ENCODE measurements around the gene TRIM16. TPM values are rescaled to one million over a fixed set of nuclear protein-coding genes. Genes with fewer than 3 reads are reported as not detected.
"Not testable (repeated sequence)": the region's sequence is repeated elsewhere in the genome, so short reads cannot be mapped to it uniquely, and the experiment has no call there.

The TRIM16 gene
- total and polyA plus RNA-seq, 4 donors: 8.1 to 20.3 (median 13.0) TPM

GRCh38 chr17:15699937-15700336 lies 15.8 kb upstream of the TRIM16 start:
- H3K9me3 ChIP-seq (ENCODE audit: control insufficient read depth, low read length); intact Hi-C loops (cut with DNase I); H3K27ac ChIP-seq (ENCODE audit: low read depth in 1 of 2, low read length in 2 of 2); DNase-seq; H3K36me3 ChIP-seq (ENCODE audit: control insufficient read depth in 1 of 2, insufficient read depth in 2 of 2, low read length in 1 of 2); H3K27me3 ChIP-seq (ENCODE audit: control insufficient read depth in 1 of 2, insufficient read depth in 2 of 2, low read length in 1 of 2); H3K4me1 ChIP-seq (ENCODE audit: control insufficient read depth in 1 of 2, insufficient read depth in 2 of 2, low read length in 2 of 2): not testable (repeated sequence)
- WGBS, 2 donors: 0% methylated on average over 13 of the region's 21 CpGs; no CpG with 5 or more reads in 1 of the 2 donors
- ATAC-seq (ENCODE audit: low FRiP score): peak; percentile 55
- H3K4me3 ChIP-seq (ENCODE audit: low read length in 2 of 2): peak overlapping the region; percentile 20 to 64

- H3K9me3 ChIP-seq (ENCODE audit: control insufficient read depth, low read length); H3K27ac ChIP-seq (ENCODE audit: low read depth in 1 of 2, low read length in 2 of 2); H3K4me1 ChIP-seq (ENCODE audit: control insufficient read depth in 1 of 2, insufficient read depth in 2 of 2, low read length in 2 of 2); H3K27me3 ChIP-seq (ENCODE audit: control insufficient read depth in 1 of 2, insufficient read depth in 2 of 2, low read length in 1 of 2); H3K36me3 ChIP-seq (ENCODE audit: control insufficient read depth in 1 of 2, insufficient read depth in 2 of 2, low read length in 1 of 2); intact Hi-C loops (cut with DNase I): not testable (repeated sequence)
- peak; percentile 100 for ATAC-seq (ENCODE audit: low FRiP score)
- peak within 1 kb of the TSS; percentile 20 to 64 for H3K4me3 ChIP-seq (ENCODE audit: low read length in 2 of 2)
- peak; percentile 98 to 99 for DNase-seq
- WGBS, 2 donors: 1% methylated on average over 44 of the region's 44 CpGs
Measured at GRCh38 chr17:15699413-15699924, 15.4 kb upstream of the TRIM16 start, which contains the start of gene ZNF286A. TSS of gene ZNF286A (plus strand) at chr17:15699752. CDS start at chr17:15700330, 578 bp downstream.

GRCh38 chr17:15698967-15699366 lies 14.9 kb upstream of the TRIM16 start:
- WGBS, 2 donors: 18 to 50% methylated on average over 1 of the region's 3 CpGs
- H3K36me3 ChIP-seq (ENCODE audit: control insufficient read depth in 1 of 2, insufficient read depth in 2 of 2, low read length in 1 of 2); H3K27me3 ChIP-seq (ENCODE audit: control insufficient read depth in 1 of 2, insufficient read depth in 2 of 2, low read length in 1 of 2); ATAC-seq (ENCODE audit: low FRiP score); intact Hi-C loops (cut with DNase I); H3K27ac ChIP-seq (ENCODE audit: low read depth in 1 of 2, low read length in 2 of 2); H3K4me1 ChIP-seq (ENCODE audit: control insufficient read depth in 1 of 2, insufficient read depth in 2 of 2, low read length in 2 of 2); H3K9me3 ChIP-seq (ENCODE audit: control insufficient read depth, low read length); DNase-seq: not testable (repeated sequence)
- H3K4me3 ChIP-seq (ENCODE audit: low read length in 2 of 2): peak overlapping the region in 1 of 2 donors; percentile 64

DNA sequence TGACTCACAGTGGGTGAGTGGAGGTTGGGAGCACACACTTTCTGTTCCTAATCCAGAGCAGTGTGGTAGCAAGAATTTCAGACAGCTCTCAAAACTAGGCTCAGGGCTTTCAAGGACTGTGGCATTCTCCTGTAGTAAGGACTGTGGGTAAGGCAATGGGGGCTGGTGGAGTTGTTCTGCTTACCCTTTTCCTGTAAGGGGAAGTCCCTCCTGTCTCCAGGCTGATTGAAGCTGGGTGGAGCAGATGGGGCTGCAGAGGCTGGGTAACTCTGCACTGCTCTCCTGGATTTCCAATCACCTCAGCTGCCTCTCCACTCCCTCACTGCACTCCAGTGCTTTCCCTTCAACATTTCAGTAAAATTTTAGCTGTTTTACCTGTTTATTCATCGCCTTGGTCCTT lies 3.4 kb upstream of the TRIM16 start:
- H3K36me3 ChIP-seq (ENCODE audit: control insufficient read depth in 1 of 2, insufficient read depth in 2 of 2, low read length in 1 of 2); intact Hi-C loops (cut with DNase I); DNase-seq; H3K27me3 ChIP-seq (ENCODE audit: control insufficient read depth in 1 of 2, insufficient read depth in 2 of 2, low read length in 1 of 2); H3K4me3 ChIP-seq (ENCODE audit: low read length in 2 of 2); ATAC-seq (ENCODE audit: low FRiP score); H3K27ac ChIP-seq (ENCODE audit: low read depth in 1 of 2, low read length in 2 of 2); H3K9me3 ChIP-seq (ENCODE audit: control insufficient read depth, low read length); H3K4me1 ChIP-seq (ENCODE audit: control insufficient read depth in 1 of 2, insufficient read depth in 2 of 2, low read length in 2 of 2): not testable (repeated sequence)
- 92 to 100% methylated on average over 1 of the region's 1 CpG for WGBS, 2 donors

DNA sequence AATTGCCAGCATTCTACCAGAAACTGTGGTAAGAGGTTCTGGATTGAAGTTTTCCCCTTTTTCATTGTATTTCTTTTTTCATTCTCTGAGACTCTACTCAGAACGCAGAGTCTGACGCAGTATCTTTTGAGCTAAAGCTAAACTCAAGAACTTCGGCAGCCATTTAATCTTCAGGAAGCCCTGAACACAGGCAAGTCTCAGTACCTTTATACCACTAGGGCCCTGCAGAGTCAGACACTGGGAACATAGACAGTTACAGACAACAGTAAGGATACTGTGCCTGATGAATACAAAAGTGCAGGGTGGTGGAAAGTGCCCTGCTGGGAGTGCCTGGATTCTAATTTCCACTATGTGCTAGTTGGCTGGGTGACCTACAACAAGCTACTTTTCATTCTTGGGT lies 976 bp downstream of the TRIM16 start:
- intact Hi-C loops (cut with DNase I); H3K4me3 ChIP-seq (ENCODE audit: low read length in 2 of 2); DNase-seq; H3K4me1 ChIP-seq (ENCODE audit: control insufficient read depth in 1 of 2, insufficient read depth in 2 of 2, low read length in 2 of 2); H3K36me3 ChIP-seq (ENCODE audit: control insufficient read depth in 1 of 2, insufficient read depth in 2 of 2, low read length in 1 of 2); H3K27ac ChIP-seq (ENCODE audit: low read depth in 1 of 2, low read length in 2 of 2); H3K27me3 ChIP-seq (ENCODE audit: control insufficient read depth in 1 of 2, insufficient read depth in 2 of 2, low read length in 1 of 2); ATAC-seq (ENCODE audit: low FRiP score); H3K9me3 ChIP-seq (ENCODE audit: control insufficient read depth, low read length): not testable (repeated sequence)
- 94 to 96% methylated on average over 3 of the region's 3 CpGs for WGBS, 2 donors

GRCh38 chr17:15675991-15676390 lies 8.1 kb downstream of the TRIM16 start:
- H3K27me3 ChIP-seq (ENCODE audit: control insufficient read depth in 1 of 2, insufficient read depth in 2 of 2, low read length in 1 of 2): not testable (repeated sequence)

DNA sequence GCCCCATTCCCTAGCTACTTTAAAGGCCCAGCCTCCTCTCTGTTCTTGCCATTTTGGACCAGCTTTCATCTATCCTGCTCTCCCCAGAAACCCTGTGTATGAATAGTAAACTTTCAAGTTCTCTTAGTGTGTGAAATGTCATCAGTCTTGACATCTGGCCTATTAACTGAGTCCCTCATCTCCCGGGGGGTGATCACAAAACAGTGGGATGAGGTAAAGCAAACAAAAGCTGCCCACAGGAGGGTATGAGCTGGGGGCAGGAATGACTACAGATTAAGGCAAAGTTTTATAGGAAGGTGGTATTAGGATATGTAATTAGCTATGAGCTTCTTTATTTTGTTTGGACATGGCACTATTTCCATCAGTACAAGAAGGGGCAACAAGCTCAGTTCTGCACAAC lies 9.5 kb downstream of the TRIM16 start:
- DNase-seq; H3K27ac ChIP-seq (ENCODE audit: low read depth in 1 of 2, low read length in 2 of 2); intact Hi-C loops (cut with DNase I); H3K36me3 ChIP-seq (ENCODE audit: control insufficient read depth in 1 of 2, insufficient read depth in 2 of 2, low read length in 1 of 2); ATAC-seq (ENCODE audit: low FRiP score); H3K4me1 ChIP-seq (ENCODE audit: control insufficient read depth in 1 of 2, insufficient read depth in 2 of 2, low read length in 2 of 2); H3K9me3 ChIP-seq (ENCODE audit: control insufficient read depth, low read length); H3K27me3 ChIP-seq (ENCODE audit: control insufficient read depth in 1 of 2, insufficient read depth in 2 of 2, low read length in 1 of 2); H3K4me3 ChIP-seq (ENCODE audit: low read length in 2 of 2): not testable (repeated sequence)
- 75 to 82% methylated on average over 1 of the region's 1 CpG for WGBS, 2 donors

More at GRCh38 chr17:15675991-15676390, 8.1 kb downstream of the TRIM16 start:
- H3K36me3 ChIP-seq (ENCODE audit: control insufficient read depth in 1 of 2, insufficient read depth in 2 of 2, low read length in 1 of 2); intact Hi-C loops (cut with DNase I); H3K4me1 ChIP-seq (ENCODE audit: control insufficient read depth in 1 of 2, insufficient read depth in 2 of 2, low read length in 2 of 2); H3K27ac ChIP-seq (ENCODE audit: low read depth in 1 of 2, low read length in 2 of 2); DNase-seq; H3K9me3 ChIP-seq (ENCODE audit: control insufficient read depth, low read length); ATAC-seq (ENCODE audit: low FRiP score); H3K4me3 ChIP-seq (ENCODE audit: low read length in 2 of 2): not testable (repeated sequence)
- WGBS, 2 donors: 85 to 86% methylated on average over 6 of the region's 6 CpGs

DNA sequence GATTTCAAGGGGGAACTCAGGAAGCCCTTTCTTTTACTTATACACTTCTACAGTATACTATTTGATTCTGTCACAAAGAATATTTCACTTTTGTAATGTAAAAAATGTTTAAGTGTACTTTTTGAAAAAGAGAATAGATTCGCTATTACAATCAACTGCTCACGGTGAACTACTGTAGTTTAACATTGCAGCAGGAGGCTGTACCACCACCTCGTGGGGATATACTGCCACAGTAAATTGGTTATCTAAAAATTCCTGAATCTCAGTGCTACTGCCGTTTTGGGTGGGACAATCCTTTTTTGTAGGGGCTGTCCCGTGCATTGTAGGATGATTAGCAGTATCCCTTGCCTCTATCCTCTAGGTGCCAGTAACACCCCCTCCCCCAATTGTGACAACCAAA lies 14.6 kb downstream of the TRIM16 start:
- intact Hi-C loops (cut with DNase I); ATAC-seq (ENCODE audit: low FRiP score): not testable (repeated sequence)

GRCh38 chr17:15663691-15664090 lies 20.4 kb downstream of the TRIM16 start:
- ATAC-seq (ENCODE audit: low FRiP score): no peak
- WGBS, 2 donors: 96% methylated on average over 5 of the region's 5 CpGs
- no peak overlapping the region for H3K4me3 ChIP-seq (ENCODE audit: low read length in 2 of 2)

More for the DNA sequence above, 14.6 kb downstream of the TRIM16 start:
- H3K27me3 ChIP-seq (ENCODE audit: control insufficient read depth in 1 of 2, insufficient read depth in 2 of 2, low read length in 1 of 2); DNase-seq; H3K36me3 ChIP-seq (ENCODE audit: control insufficient read depth in 1 of 2, insufficient read depth in 2 of 2, low read length in 1 of 2); H3K4me3 ChIP-seq (ENCODE audit: low read length in 2 of 2); H3K9me3 ChIP-seq (ENCODE audit: control insufficient read depth, low read length); H3K27ac ChIP-seq (ENCODE audit: low read depth in 1 of 2, low read length in 2 of 2); H3K4me1 ChIP-seq (ENCODE audit: control insufficient read depth in 1 of 2, insufficient read depth in 2 of 2, low read length in 2 of 2): not testable (repeated sequence)
- WGBS, 2 donors: 45 to 68% methylated on average over 3 to 5 of the region's 5 CpGs

More at GRCh38 chr17:15663691-15664090, 20.4 kb downstream of the TRIM16 start:
- intact Hi-C loops (cut with DNase I): no loop called here
- no peaks in the 10 kb centered on the region for H3K36me3 ChIP-seq (ENCODE audit: control insufficient read depth in 1 of 2, insufficient read depth in 2 of 2, low read length in 1 of 2)
- H3K9me3 ChIP-seq (ENCODE audit: control insufficient read depth, low read length): no peaks in the 10 kb centered on the region
- H3K27ac ChIP-seq (ENCODE audit: low read depth in 1 of 2, low read length in 2 of 2): no peak overlapping the region
- H3K4me1 ChIP-seq (ENCODE audit: control insufficient read depth in 1 of 2, insufficient read depth in 2 of 2, low read length in 2 of 2): no peaks in the 10 kb centered on the region
- no peaks in the 10 kb centered on the region for H3K27me3 ChIP-seq (ENCODE audit: control insufficient read depth in 1 of 2, insufficient read depth in 2 of 2, low read length in 1 of 2)
- DNase-seq: no peak
